PFSK-1 (cell line): ENCODE data around the gene THOC1. TPM values are rescaled to one million over a fixed set of nuclear protein-coding genes. Genes with fewer than 3 reads are reported as not detected.

ENCODE experiments used
- FOXP2 ChIP-seq: optimal IDR thresholded peaks from 2 replicates; pipeline ENCODE3; 2011; ENCODE audit warnings: borderline replicate concordance, control low read depth, inconsistent platforms; ENCODE audit not compliant: insufficient read depth; ENCODE audit errors: extremely low read length, extremely low read depth
- POLR2AphosphoS5 ChIP-seq: IDR thresholded peaks from 2 replicates; pipeline ENCODE4 v1.6.1; 2012; ENCODE audit warnings: low read depth, mild to moderate bottlenecking, control low read depth, low read length, moderate library complexity
- REST ChIP-seq, 2 experiments: IDR thresholded peaks; 2 replicates each; pipeline versions ENCODE4 v1.6.1 to v1.8.0; 2011 to 2012; ENCODE audit warnings: low read depth in 2 of 2, low read length in 2 of 2, control low read depth in 1 of 2, inconsistent platforms in 1 of 2, mild to moderate bottlenecking in 1 of 2, moderate library complexity in 1 of 2; ENCODE audit not compliant: insufficient read depth in 1 of 2
- SIN3A ChIP-seq: IDR thresholded peaks from 2 replicates; pipeline ENCODE4 v1.6.1; 2012; ENCODE audit warnings: mild to moderate bottlenecking, low read length, moderate library complexity, borderline replicate concordance; ENCODE audit not compliant: insufficient read depth
- TAF1 ChIP-seq: IDR thresholded peaks from 2 replicates; pipeline ENCODE4 v1.6.1; 2012; ENCODE audit warnings: low read length, control low read depth, borderline replicate concordance; ENCODE audit not compliant: insufficient read depth
- polyA plus RNA-seq: library from polyadenylated mRNA; unstranded; fragments of >200 nt; gene quantifications from one replicate; pipeline ENCODE4 v1.2.1, GENCODE V29; 2012; ENCODE audit warnings: low read depth, missing spikeins; ENCODE audit not compliant: insufficient read length

Gene THOC1
- 10.9 TPM for polyA plus RNA-seq

DNA sequence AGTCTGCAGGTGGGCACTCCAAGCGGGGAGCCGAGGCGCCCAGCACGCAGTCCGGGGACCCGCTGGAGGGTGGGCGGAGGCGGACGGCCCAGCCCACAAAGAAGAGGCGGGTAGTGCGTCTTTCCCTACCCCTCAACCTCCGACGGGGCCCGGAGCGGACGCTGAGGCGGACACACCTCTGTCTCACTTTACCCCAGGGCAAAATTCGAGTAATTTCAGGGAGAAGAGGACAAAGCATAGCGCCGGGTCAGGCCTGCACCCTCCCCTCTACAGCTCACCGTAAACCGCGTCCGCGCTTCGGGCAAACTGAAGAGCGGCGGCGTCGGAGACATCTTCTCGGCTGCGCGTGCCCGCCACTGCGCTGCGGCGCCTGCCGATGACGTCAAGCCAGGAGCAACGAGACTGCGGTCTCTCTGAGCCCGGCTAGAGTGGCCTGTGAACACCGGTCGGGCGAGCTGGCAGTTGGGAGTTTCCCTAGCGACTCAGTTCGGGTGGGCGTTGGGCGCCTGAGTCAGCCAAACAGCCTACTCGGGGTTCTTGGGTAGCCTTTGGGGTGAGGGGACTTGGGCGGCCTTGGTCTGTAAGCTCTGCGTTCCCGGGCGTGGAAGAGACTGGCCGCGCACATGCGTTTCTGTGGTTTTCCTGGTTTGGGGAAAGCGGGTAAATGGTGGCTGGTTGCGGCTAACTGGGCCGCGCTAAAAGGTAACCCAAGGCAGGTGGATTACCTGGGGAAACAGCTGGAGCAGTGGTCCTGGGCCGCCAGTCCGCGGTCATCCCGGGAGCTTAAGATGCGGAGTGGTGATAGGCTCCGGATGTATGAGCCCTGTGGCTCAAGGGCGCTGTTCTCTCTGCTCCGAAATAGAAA lies at the start of gene THOC1:
Gene THOC1, minus strand, starts transcription at position 360 of the 865 bp plus-strand sequence. Its CDS starts 28 bp downstream, at position 332.
- peak; percentile 90; the same call in 1 of the 2 replicates for TF ChIP-seq TAF1
- TF ChIP-seq REST (IDR thresholded peaks at IDR 0.05; ENCODE audit: insufficient read depth in 1 of 2, low read depth in 2 of 2, low read length in 2 of 2) = no peak
- TF ChIP-seq POLR2AphosphoS5 = peak; percentile 97
- peak; percentile 81; the same call in 1 of the 2 replicates for TF ChIP-seq SIN3A
- TF ChIP-seq FOXP2 = peak; percentile 90

DNA sequence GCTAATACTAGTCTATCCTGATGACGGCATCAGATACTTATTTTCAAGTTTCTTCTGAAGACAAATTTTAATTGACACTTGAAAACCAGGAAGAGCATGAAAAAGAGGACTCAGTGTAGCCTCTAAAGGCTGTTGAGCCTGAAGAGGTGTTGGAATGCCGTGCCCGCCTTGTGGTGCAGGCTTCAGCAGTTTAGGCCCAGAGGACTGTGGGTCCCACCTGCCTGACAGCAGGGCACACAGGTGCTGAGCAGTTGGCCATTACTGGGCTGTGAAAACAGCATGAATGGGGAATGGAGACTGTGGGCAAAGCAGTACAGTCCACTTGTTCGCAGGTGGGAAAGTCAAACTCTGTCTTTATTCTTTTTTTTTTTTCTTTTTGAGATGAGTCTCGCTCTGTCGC lies 49.8 kb upstream of the THOC1 start:
- no peak for TF ChIP-seq REST (IDR thresholded peaks at IDR 0.05; ENCODE audit: insufficient read depth in 1 of 2, low read depth in 2 of 2, low read length in 2 of 2)
- TF ChIP-seq SIN3A = no peak
- no peak for TF ChIP-seq TAF1
- TF ChIP-seq POLR2AphosphoS5 = no peak
- TF ChIP-seq FOXP2 = no peak

DNA sequence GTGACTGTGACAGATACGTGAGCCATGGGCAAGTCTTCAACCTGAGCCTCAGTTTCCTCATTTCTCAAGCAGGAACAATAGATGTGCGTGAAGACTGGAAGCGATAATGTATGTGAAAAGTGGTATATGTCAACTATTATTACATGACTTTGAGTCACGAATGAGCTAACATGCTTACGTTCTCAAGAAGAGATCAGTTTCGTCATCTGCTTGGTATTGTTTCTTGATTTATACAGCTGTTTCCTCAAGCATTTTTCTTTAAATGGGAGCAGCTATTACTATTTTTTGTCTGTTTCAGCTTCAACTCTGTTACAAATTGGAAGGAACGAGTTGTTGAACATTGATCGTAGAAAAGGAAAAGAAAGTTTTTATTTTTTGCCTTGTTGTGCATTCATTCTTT lies 48.5 kb upstream of the THOC1 start:
- no peak for TF ChIP-seq FOXP2
- no peak for TF ChIP-seq POLR2AphosphoS5
- no peak for TF ChIP-seq REST (IDR thresholded peaks at IDR 0.05; ENCODE audit: insufficient read depth in 1 of 2, low read depth in 2 of 2, low read length in 2 of 2)
- TF ChIP-seq TAF1 = no peak
- TF ChIP-seq SIN3A = no peak

- TF ChIP-seq FOXP2 = no peak
- no peak for TF ChIP-seq REST (IDR thresholded peaks at IDR 0.05; ENCODE audit: insufficient read depth in 1 of 2, low read depth in 2 of 2, low read length in 2 of 2)
- no peak for TF ChIP-seq TAF1
- TF ChIP-seq POLR2AphosphoS5 = no peak
- TF ChIP-seq SIN3A = no peak
These were observed 46.1 kb upstream of the THOC1 start for GRCh38 chr18:313931-314330.
